K562 (cell line): ENCODE data around the gene MAD2L1BP. TPM values are rescaled to one million over a fixed set of nuclear protein-coding genes. Genes with fewer than 3 reads are reported as not detected.

Experiments
- ATAC-seq: fragments of 200-7000 bp; cut with Tn5 transposase; 3 replicates; pipeline ENCODE4 v1.9.1; 2020; ENCODE audit warnings: moderate library complexity
- BruUV-seq: library from RNA; stranded (reverse); fragments of 400-500 nt; replicated peaks from 2 replicates; lab custom pipeline; 2021; lab: Mats Ljungman, UMichigan
- CTCF ChIA-PET: fragments of 300-600 bp; formaldehyde crosslinking; extraction: SDS; loops from one replicate; lab custom pipeline; 2021; ENCODE audit warnings: low intra/inter-chr PET ratio; lab: Yijun Ruan, JAX
- POLR2A ChIA-PET: fragments of 300-600, 350-650 bp; sonication (Branson Sonifier 250); formaldehyde crosslinking; extraction: SDS; loops from one replicate; lab custom pipeline; 2021; ENCODE audit warnings: antibody characterized with exemption, inconsistent platforms; lab: Yijun Ruan, JAX
- DNase-seq, 4 experiments: peaks; one replicate each; pipeline versions ENCODE4 v3.0.0 to v3.0.0-alpha.2; 2011 to 2018; ENCODE audit warnings: low spot score in 3 of 4, mixed read lengths in 3 of 4; ENCODE audit errors: extremely low read depth in 1 of 4
- FAIRE-seq: peaks from 2 replicates; lab custom pipeline; 2011; peaks lifted over from hg19 to GRCh38; lab: Jason Lieb, UNC
- H2AFZ ChIP-seq: 2 replicates; pipeline ENCODE4 v1.6.0; 2011; ENCODE audit warnings: low read depth, low read length, control low read depth, inconsistent platforms
- H3K27ac ChIP-seq: fragments of 200-600 bp; 3 replicates; pipeline ENCODE4 v1.8.0; 2011; ENCODE audit warnings: low read depth, mild to moderate bottlenecking, control low read depth, inconsistent platforms, low read length, moderate library complexity, mixed read lengths; ENCODE audit errors: extremely low read depth
- H3K27me3 ChIP-seq, 2 experiments: fragments of 300-600 bp in 1 of 2; 2 replicates in 1 of 2; 3 replicates in 1 of 2; pipeline versions ENCODE4 v1.6.0 to v1.8.0; 2011; ENCODE audit warnings: inconsistent platforms in 2 of 2, low read length in 2 of 2, mild to moderate bottlenecking in 1 of 2, mixed read lengths in 1 of 2, moderate library complexity in 1 of 2; ENCODE audit not compliant: control insufficient read depth in 2 of 2, insufficient read depth in 2 of 2
- H3K36me3 ChIP-seq: fragments of 300-600 bp; 3 replicates; pipeline ENCODE4 v1.8.0; 2011; ENCODE audit warnings: mild to moderate bottlenecking, low read length, inconsistent platforms; ENCODE audit not compliant: control insufficient read depth, insufficient read depth
- H3K4me1 ChIP-seq, 2 experiments: fragments of 200-600 bp in 1 of 2; replicated peaks in 1 of 2; 2 replicates in 1 of 2; 3 replicates in 1 of 2; pipeline versions ENCODE4 v1.5.1 to v1.8.0; 2011; ENCODE audit warnings: inconsistent platforms in 2 of 2, low read length in 2 of 2, mild to moderate bottlenecking in 1 of 2, mixed read lengths in 1 of 2, moderate library complexity in 1 of 2; ENCODE audit not compliant: control insufficient read depth in 2 of 2, insufficient read depth in 2 of 2
- H3K4me2 ChIP-seq: 2 replicates; pipeline ENCODE4 v1.6.1; 2011; ENCODE audit warnings: low read length, control low read depth, inconsistent platforms, mixed read lengths; ENCODE audit not compliant: insufficient read depth
- H3K4me3 ChIP-seq: fragments of 200-600 bp; sonication (generic), shearing (Covaris generic); 2 replicates; pipeline ENCODE4 v1.5.1; 2016; ENCODE audit warnings: control low read depth, inconsistent platforms
- H3K79me2 ChIP-seq: fragments of 200-600 bp; 3 replicates; pipeline ENCODE4 v1.8.0; 2011; ENCODE audit warnings: low read length, inconsistent platforms; ENCODE audit not compliant: control insufficient read depth, insufficient read depth
- H3K9ac ChIP-seq, 2 experiments: 2 replicates each; pipeline versions ENCODE4 v1.6.0 to v1.6.1; 2011; ENCODE audit warnings: low read depth in 2 of 2, low read length in 2 of 2, control low read depth in 1 of 2, inconsistent platforms in 1 of 2, mild to moderate bottlenecking in 1 of 2, mixed read lengths in 1 of 2; ENCODE audit not compliant: insufficient read depth in 1 of 2
- H3K9me1 ChIP-seq: one replicate; pipeline ENCODE4 v1.6.0; 2011; ENCODE audit warnings: inconsistent platforms, mild to moderate bottlenecking, low read length, moderate library complexity; ENCODE audit not compliant: control insufficient read depth, insufficient read depth
- H3K9me3 ChIP-seq: replicated peaks from 2 replicates; pipeline ENCODE4 v1.5.1; 2011; ENCODE audit warnings: low read depth, low read length, inconsistent platforms; ENCODE audit not compliant: control insufficient read depth, insufficient read depth
- H4K20me1 ChIP-seq: replicated peaks from 2 replicates; pipeline ENCODE4 v1.6.1; 2011; ENCODE audit warnings: low read length, inconsistent platforms, mixed read lengths; ENCODE audit not compliant: control insufficient read depth, insufficient read depth
- BRCA1 ChIP-seq, 2 experiments: fragments of 450-650 bp in 1 of 2; sonication (generic) in 1 of 2; formaldehyde crosslinking in 1 of 2; IDR thresholded peaks; 2 replicates each; pipeline versions ENCODE4 v1.5.0 to v1.6.1; 2017 to 2020; ENCODE audit warnings: mild to moderate bottlenecking in 1 of 2, missing genetic modification reagents in 1 of 2
- EZH2 ChIP-seq: IDR thresholded peaks from 2 replicates; pipeline ENCODE4 v1.6.1; 2012; ENCODE audit warnings: low read depth, mild to moderate bottlenecking, inconsistent platforms, low read length, borderline replicate concordance
- MNT ChIP-seq, 2 experiments: fragments of 450-650 bp; conservative IDR thresholded peaks; 2 replicates each; pipeline ENCODE4 v1.6.1; 2017; ENCODE audit warnings: mild to moderate bottlenecking in 2 of 2, moderate library complexity in 2 of 2
- MYBL2 ChIP-seq, 2 experiments: fragments of 450-650 bp in 1 of 2; sonication (generic) in 1 of 2; formaldehyde crosslinking in 1 of 2; IDR thresholded peaks; 2 replicates each; pipeline versions ENCODE4 v1.6.1 to v1.8.1; 2017 to 2022; ENCODE audit warnings: borderline replicate concordance in 1 of 2, inconsistent platforms in 1 of 2, low read depth in 1 of 2, mild to moderate bottlenecking in 1 of 2, missing genetic modification reagents in 1 of 2, moderate library complexity in 1 of 2
- PHF21A ChIP-seq: fragments of 450-650 bp; IDR thresholded peaks from 2 replicates; pipeline ENCODE4 v1.6.1; 2017; ENCODE audit warnings: low read depth, borderline replicate concordance
- POLR2G ChIP-seq: fragments of 200-400 bp; formaldehyde crosslinking; IDR thresholded peaks from 2 replicates; pipeline ENCODE4 v1.6.1; 2017; ENCODE audit warnings: low read depth, mild to moderate bottlenecking, antibody characterized with exemption, low read length, moderate library complexity
- RBFOX2 ChIP-seq: fragments of 200-400 bp; formaldehyde crosslinking; IDR thresholded peaks from 2 replicates; pipeline ENCODE4 v1.6.1; 2017; ENCODE audit warnings: low read depth, mild to moderate bottlenecking, low read length, moderate library complexity
- WGBS: fragments of 100-300 bp; shearing (Covaris generic); methylation state at CpG from one replicate; pipeline ENCODE4 v1.1.6; 2016; ENCODE audit warnings: low coverage, mixed read lengths; ENCODE audit not compliant: insufficient coverage; ENCODE audit errors: missing lambda C conversion rate; 5-methylcytosine and 5-hydroxymethylcytosine counted together
- in situ Hi-C: fragments of 300-500 bp; cut with MboI; formaldehyde crosslinking; loops from 4 replicates; pipeline ENCODE4 v1.15.0; 2018; ENCODE audit warnings: inconsistent platforms, mixed read lengths
- intact Hi-C: fragments of 100-400 bp; cut with micrococcal nuclease; formaldehyde crosslinking; loops from 2 replicates; pipeline ENCODE4 v1.14.2; 2022
- polyA plus RNA-seq, 8 experiments: library from polyadenylated mRNA; depleted of rRNA in 4 of 8; stranded (reverse) in 5 of 8; unstranded in 3 of 8; fragments of >200 nt; fragmentation: Nextera tagmentation in 2 of 8; fragmentation: Illumina TruSeq in 1 of 8; extraction: Ambion mirVana in 2 of 8; extraction: Trizol in 1 of 8; gene quantifications; 2 replicates each; pipeline versions ENCODE4 v1.2.1 to v1.2.3, GENCODE V29; 2011 to 2014; ENCODE audit warnings: inconsistent platforms in 1 of 8, missing spikeins in 1 of 8
- total RNA-seq, 7 experiments: library from RNA; depleted of rRNA in 6 of 7; stranded (reverse); fragments of >200 nt in 6 of 7; fragmentation: Illumina TruSeq in 2 of 7; extraction: Trizol in 2 of 7; gene quantifications; 2 replicates each; pipeline versions ENCODE4 v1.2.1 to v1.2.3, GENCODE V29; 2011 to 2021; ENCODE audit warnings: low replicate concordance in 1 of 7

Gene MAD2L1BP
- total and polyA plus RNA-seq, 9 of the 15 experiments (the other 6 are each of a cell fraction or from before 2014, with no cell fraction given), result 69.7 to 321 (median 111) TPM

- no peak overlapping the region for H2AFZ ChIP-seq
- H3K79me2 ChIP-seq, result no peaks in the 10 kb centered on the region
- no peaks in the 10 kb centered on the region for H3K9me3 ChIP-seq
- POLR2A ChIA-PET, result interaction anchor here (0.6 to 4.5 kb wide), 9 partner anchors 8 to 569 kb away, joined by 3 to 27 read pairs (median 4); partner anchors contain the start of gene GTPBP2
- H3K27ac ChIP-seq, result no peak overlapping the region
- intact Hi-C loops (no loop called here), in situ Hi-C loops (no loop called here)
- DNase-seq, result no peak
- H3K9ac ChIP-seq, result peak overlapping the region in 1 of 2 experiments; percentile 15; a peak in 1 of 4 replicates
- peaks cover 25 to 26% of the 10 kb centered on the region in 2 experiments for H3K4me1 ChIP-seq
- BruUV-seq, result no TSS peak
- no peak overlapping the region for H3K4me3 ChIP-seq
- CTCF ChIA-PET, result no interaction called here
- no peaks in the 10 kb centered on the region; the same call in 1 of the 2 replicates for H4K20me1 ChIP-seq
- FAIRE-seq, result no peak
- 94% methylated on average over 15 of the region's 15 CpGs for WGBS
- no peaks in the 10 kb centered on the region for H3K27me3 ChIP-seq
- no peak for ATAC-seq
- H3K4me2 ChIP-seq, result no peak overlapping the region
- peaks cover 12% of the 10 kb centered on the region for H3K9me1 ChIP-seq
- peaks cover 82% of the 10 kb centered on the region for H3K36me3 ChIP-seq
- peak; percentile 24; the same call in 1 of the 2 replicates for TF ChIP-seq POLR2G
- no peak for TF ChIP-seq MNT (conservative IDR thresholded peaks at IDR 0.05)
- no peak for TF ChIP-seq BRCA1 (IDR thresholded peaks at IDR 0.05)
- no peak for TF ChIP-seq BRCA1 (CRISPR knock-in tag; IDR thresholded peaks at IDR 0.05)
- TF ChIP-seq MYBL2 (IDR thresholded peaks at IDR 0.05; ENCODE audit: low read depth), result no peak
- no peak for TF ChIP-seq MYBL2 (CRISPR knock-in tag; IDR thresholded peaks at IDR 0.05; ENCODE audit: borderline replicate concordance)
- TF ChIP-seq RBFOX2, result 0 out of 2 replicates have a peak, but pooled peaks have one; percentile 32
- TF ChIP-seq EZH2, result no peak
- TF ChIP-seq PHF21A, result no peak
These were observed 37.9 kb downstream of the MAD2L1BP start for GRCh38 chr6:43673444-43674084.
